Measurements from ENCODE around the gene SPAG9.

GRCh38 chr17:51050291-51051033 lies 70.2 kb downstream of the SPAG9 start:
- TF ChIP-seq CTCF (IDR thresholded peaks at IDR 0.05 in 4 of 5, conservative IDR thresholded peaks at IDR 0.05 in 1 of 5): no peak
- no peak for TF ChIP-seq POLR2A (IDR thresholded peaks at IDR 0.05)

Data from gastrocnemius medialis (tissue), 4 donors.